ENCODE results near the gene OGN. TPM values are rescaled to one million over a fixed set of nuclear protein-coding genes. Genes with fewer than 3 reads are reported as not detected.

The OGN gene
- total and polyA plus RNA-seq, 2 experiments from 2014 or later = 16.7 to 43.5 TPM

DNA sequence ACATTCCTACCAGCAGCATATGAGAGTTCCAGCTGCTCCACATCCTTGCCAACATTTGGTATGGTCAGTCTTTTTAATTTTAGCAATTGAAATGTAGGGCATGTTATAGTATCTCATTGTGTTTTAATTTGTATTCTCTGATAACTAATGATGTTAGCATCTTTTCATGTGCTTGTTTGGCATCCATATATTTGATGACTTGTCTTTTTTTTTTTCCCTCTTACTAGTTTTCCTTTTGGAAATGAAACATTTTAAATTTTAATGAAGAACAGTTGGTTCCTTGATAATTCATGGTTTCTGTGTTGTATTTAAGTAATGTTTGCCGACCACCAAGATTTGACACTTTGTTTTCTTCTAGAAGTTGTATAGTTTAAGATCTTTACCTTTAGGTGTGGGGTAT, 8.8 kb downstream of the OGN start:
- Histone ChIP-seq H3K4me1 (ENCODE audit: insufficient read depth) (no peaks in the 10 kb centered on the region), H3K9me2 (replicated peaks; ENCODE audit: insufficient read depth) (no peaks in the 10 kb centered on the region), H3K36me3 (replicated peaks; ENCODE audit: insufficient read depth, low read depth) (no peaks in the 10 kb centered on the region), H2AFZ (no peak overlapping the region), H3K9me3 (ENCODE audit: low read depth) (no peaks in the 10 kb centered on the region), H3K27ac (no peak overlapping the region), H3K27me3 (no peaks in the 10 kb centered on the region), H3K4me3 (no peak overlapping the region), H4K20me1 (ENCODE audit: insufficient read depth, poor library complexity, severe bottlenecking) (no peaks in the 10 kb centered on the region), H3K4me2 (no peak overlapping the region), H3K79me2 (no peaks in the 10 kb centered on the region)
- 96% methylated on average over 1 of the region's 1 CpG for WGBS (ENCODE audit: low lambda C conversion rate, missing lambda C conversion rate)
- DNase-seq (ENCODE audit: low spot score) = no peak
- TF ChIP-seq EZH2 (IDR thresholded peaks at IDR 0.05; ENCODE audit: borderline replicate concordance) = no peak
- no peak for TF ChIP-seq EZH2phosphoT487 (IDR thresholded peaks at IDR 0.05; ENCODE audit: low read depth, severe bottlenecking, unreplicated experiment)
- TF ChIP-seq, protein P1, sequence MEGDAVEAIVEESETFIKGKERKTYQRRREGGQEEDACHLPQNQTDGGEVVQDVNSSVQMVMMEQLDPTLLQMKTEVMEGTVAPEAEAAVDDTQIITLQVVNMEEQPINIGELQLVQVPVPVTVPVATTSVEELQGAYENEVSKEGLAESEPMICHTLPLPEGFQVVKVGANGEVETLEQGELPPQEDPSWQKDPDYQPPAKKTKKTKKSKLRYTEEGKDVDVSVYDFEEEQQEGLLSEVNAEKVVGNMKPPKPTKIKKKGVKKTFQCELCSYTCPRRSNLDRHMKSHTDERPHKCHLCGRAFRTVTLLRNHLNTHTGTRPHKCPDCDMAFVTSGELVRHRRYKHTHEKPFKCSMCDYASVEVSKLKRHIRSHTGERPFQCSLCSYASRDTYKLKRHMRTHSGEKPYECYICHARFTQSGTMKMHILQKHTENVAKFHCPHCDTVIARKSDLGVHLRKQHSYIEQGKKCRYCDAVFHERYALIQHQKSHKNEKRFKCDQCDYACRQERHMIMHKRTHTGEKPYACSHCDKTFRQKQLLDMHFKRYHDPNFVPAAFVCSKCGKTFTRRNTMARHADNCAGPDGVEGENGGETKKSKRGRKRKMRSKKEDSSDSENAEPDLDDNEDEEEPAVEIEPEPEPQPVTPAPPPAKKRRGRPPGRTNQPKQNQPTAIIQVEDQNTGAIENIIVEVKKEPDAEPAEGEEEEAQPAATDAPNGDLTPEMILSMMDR (IDR thresholded peaks at IDR 0.05; ENCODE audit: poor library complexity) = no peak

GRCh38 chr9:92393686-92394085, 10.7 kb downstream of the OGN start:
- Histone ChIP-seq H4K20me1 (ENCODE audit: insufficient read depth, poor library complexity, severe bottlenecking) (no peaks in the 10 kb centered on the region), H3K79me2 (no peaks in the 10 kb centered on the region), H2AFZ (no peak overlapping the region), H3K27ac (no peak overlapping the region), H3K4me2 (no peak overlapping the region), H3K9me2 (replicated peaks; ENCODE audit: insufficient read depth) (no peaks in the 10 kb centered on the region), H3K9me3 (ENCODE audit: low read depth) (no peaks in the 10 kb centered on the region), H3K27me3 (no peaks in the 10 kb centered on the region), H3K4me1 (ENCODE audit: insufficient read depth) (no peaks in the 10 kb centered on the region), H3K36me3 (replicated peaks; ENCODE audit: insufficient read depth, low read depth) (no peaks in the 10 kb centered on the region), H3K4me3 (no peak overlapping the region)
- no peak for TF ChIP-seq EZH2 (IDR thresholded peaks at IDR 0.05; ENCODE audit: borderline replicate concordance)
- TF ChIP-seq EZH2phosphoT487 (IDR thresholded peaks at IDR 0.05; ENCODE audit: low read depth, severe bottlenecking, unreplicated experiment) = no peak
- DNase-seq (ENCODE audit: low spot score) = no peak
- 56% methylated on average over 1 of the region's 1 CpG for WGBS (ENCODE audit: low lambda C conversion rate, missing lambda C conversion rate)

DNA sequence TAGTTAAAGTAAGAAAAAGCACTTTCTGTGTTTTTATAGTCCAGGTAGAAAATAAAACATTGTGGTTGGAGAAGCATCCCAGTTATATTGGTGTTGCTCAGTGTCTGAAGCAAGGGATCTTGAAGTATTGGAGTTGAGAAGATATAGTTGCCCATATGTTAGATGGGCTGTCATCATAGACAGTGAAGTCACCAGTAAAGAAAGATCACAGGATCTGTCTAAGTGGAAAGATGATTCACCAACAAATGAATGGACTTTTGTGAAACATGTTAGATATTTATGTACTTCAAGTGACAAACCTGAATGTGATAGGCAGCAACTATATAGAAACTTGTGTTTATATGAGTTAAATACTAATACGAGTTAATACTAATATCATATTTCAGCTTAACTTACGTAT, 11.7 kb downstream of the OGN start:
- H3K27ac ChIP-seq = no peak overlapping the region
- TF ChIP-seq, protein P1 (IDR thresholded peaks at IDR 0.05; ENCODE audit: poor library complexity) = no peak
- no peak for TF ChIP-seq EZH2phosphoT487 (IDR thresholded peaks at IDR 0.05; ENCODE audit: low read depth, severe bottlenecking, unreplicated experiment)
- WGBS (ENCODE audit: low lambda C conversion rate, missing lambda C conversion rate) = 59% methylated on average over 2 of the region's 2 CpGs

DNA sequence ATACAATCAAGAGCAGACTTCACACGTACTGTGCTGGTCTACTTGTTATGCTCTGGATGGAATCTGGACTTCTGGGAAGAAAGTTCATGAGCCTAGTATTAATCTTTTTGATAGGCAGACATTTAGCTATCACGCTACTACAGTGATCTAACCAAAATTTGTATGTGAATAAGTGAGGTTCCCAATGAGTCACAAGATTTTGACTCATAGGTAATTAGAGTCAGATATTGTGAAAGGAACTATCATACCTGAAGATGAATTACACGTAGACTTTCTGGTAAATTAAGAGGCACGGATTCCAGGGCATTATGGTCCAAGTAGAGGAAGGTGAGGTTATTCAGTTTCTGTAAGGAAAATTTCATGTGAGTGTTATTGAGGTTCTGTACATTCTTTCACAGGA, 18.4 kb downstream of the OGN start:
- H3K4me1 ChIP-seq (ENCODE audit: insufficient read depth) = no peaks in the 10 kb centered on the region
- no peak overlapping the region for H3K4me2 ChIP-seq
- no peaks in the 10 kb centered on the region for H3K9me2 ChIP-seq (replicated peaks; ENCODE audit: insufficient read depth)
- H3K9me3 ChIP-seq (ENCODE audit: low read depth) = no peaks in the 10 kb centered on the region
- H4K20me1 ChIP-seq (ENCODE audit: insufficient read depth, poor library complexity, severe bottlenecking) = no peaks in the 10 kb centered on the region
- 97% methylated on average over 4 of the region's 4 CpGs for WGBS (ENCODE audit: low lambda C conversion rate, missing lambda C conversion rate)
- no peaks in the 10 kb centered on the region for H3K79me2 ChIP-seq
- H3K27ac ChIP-seq = no peak overlapping the region
- no peaks in the 10 kb centered on the region for H3K36me3 ChIP-seq (replicated peaks; ENCODE audit: insufficient read depth, low read depth)
- no peak overlapping the region for H3K4me3 ChIP-seq
- no peaks in the 10 kb centered on the region for H3K27me3 ChIP-seq
- TF ChIP-seq EZH2 (IDR thresholded peaks at IDR 0.05; ENCODE audit: borderline replicate concordance) (no peak), EZH2phosphoT487 (IDR thresholded peaks at IDR 0.05; ENCODE audit: low read depth, severe bottlenecking, unreplicated experiment) (no peak)
- TF ChIP-seq, protein P1 (IDR thresholded peaks at IDR 0.05; ENCODE audit: poor library complexity) = no peak
- DNase-seq (ENCODE audit: low spot score) = no peak
- no peak overlapping the region for H2AFZ ChIP-seq

More for the DNA sequence above, 11.7 kb downstream of the OGN start:
- no peaks in the 10 kb centered on the region for H3K36me3 ChIP-seq (replicated peaks; ENCODE audit: insufficient read depth, low read depth)
- H3K4me1 ChIP-seq (ENCODE audit: insufficient read depth) = no peaks in the 10 kb centered on the region
- no peaks in the 10 kb centered on the region for H3K9me3 ChIP-seq (ENCODE audit: low read depth)
- H3K4me2 ChIP-seq = no peak overlapping the region
- no peaks in the 10 kb centered on the region for H4K20me1 ChIP-seq (ENCODE audit: insufficient read depth, poor library complexity, severe bottlenecking)
- no peak overlapping the region for H2AFZ ChIP-seq
- no peaks in the 10 kb centered on the region for H3K9me2 ChIP-seq (replicated peaks; ENCODE audit: insufficient read depth)
- DNase-seq (ENCODE audit: low spot score) = no peak
- H3K4me3 ChIP-seq = no peak overlapping the region
- no peaks in the 10 kb centered on the region for H3K27me3 ChIP-seq
- no peaks in the 10 kb centered on the region for H3K79me2 ChIP-seq
